NOMO-1 treated with DMSO at 0.1 percent for 48 hours (cell line): Measurements from ENCODE around the gene NPHS1.
"Not testable (repeated sequence)": the region's sequence is repeated elsewhere in the genome, so short reads cannot be mapped to it uniquely, and the experiment has no call there.

Experiments
- DNase-seq: peaks from one replicate; lab custom pipeline; 2025; ENCODE audit not compliant: unreplicated experiment; lab: John Stamatoyannopoulos, UW

The NPHS1 gene

GRCh38 chr19:35813043-35813890, 39.0 kb downstream of the NPHS1 start:
- no peak for DNase-seq

DNA sequence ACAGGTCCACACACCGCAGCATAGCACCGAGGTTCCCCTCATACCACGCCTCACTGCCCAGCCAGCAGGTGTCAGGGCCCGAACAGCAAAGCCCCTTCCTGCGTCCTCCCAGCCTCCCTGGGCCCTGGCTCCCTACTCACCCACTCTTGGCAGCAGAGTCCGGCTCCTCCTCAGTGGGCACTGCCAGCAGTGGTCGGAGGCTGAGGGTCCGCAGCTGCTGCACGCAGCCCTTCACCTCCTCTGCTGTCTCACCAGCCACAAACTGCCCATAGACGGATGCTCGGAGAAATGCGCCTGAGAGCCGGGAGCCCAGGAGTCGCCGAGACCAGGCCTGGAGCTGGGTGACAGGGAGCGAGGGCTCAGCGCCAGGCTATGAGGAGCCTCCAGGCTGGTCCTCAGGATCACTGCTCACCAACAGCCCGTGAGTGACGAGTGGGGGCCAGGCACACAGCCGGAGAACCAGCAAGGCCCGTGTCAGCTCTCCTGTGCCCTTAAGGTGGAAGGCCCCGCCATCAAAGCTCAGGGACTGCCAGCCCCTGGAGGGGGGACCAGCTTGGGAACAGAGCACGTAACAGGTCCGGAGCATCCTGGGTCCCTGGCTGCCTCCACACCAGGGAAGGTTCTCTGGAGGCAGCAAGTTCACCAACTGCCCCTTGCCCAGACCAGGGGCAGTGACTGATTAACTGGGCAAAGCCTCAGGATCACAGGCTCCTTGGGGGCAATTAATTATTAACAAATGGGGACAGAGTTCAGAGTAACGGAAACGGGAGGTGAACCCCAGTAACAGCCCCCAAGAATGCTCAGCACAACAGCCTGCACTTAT, 39.9 kb downstream of the NPHS1 start, which contains the start of gene PRODH2:
PRODH2 (minus strand) TSS at position 626 of the 823 bp plus-strand sequence; CDS start at position 586, 40 bp downstream.
- DNase-seq = no peak

DNA sequence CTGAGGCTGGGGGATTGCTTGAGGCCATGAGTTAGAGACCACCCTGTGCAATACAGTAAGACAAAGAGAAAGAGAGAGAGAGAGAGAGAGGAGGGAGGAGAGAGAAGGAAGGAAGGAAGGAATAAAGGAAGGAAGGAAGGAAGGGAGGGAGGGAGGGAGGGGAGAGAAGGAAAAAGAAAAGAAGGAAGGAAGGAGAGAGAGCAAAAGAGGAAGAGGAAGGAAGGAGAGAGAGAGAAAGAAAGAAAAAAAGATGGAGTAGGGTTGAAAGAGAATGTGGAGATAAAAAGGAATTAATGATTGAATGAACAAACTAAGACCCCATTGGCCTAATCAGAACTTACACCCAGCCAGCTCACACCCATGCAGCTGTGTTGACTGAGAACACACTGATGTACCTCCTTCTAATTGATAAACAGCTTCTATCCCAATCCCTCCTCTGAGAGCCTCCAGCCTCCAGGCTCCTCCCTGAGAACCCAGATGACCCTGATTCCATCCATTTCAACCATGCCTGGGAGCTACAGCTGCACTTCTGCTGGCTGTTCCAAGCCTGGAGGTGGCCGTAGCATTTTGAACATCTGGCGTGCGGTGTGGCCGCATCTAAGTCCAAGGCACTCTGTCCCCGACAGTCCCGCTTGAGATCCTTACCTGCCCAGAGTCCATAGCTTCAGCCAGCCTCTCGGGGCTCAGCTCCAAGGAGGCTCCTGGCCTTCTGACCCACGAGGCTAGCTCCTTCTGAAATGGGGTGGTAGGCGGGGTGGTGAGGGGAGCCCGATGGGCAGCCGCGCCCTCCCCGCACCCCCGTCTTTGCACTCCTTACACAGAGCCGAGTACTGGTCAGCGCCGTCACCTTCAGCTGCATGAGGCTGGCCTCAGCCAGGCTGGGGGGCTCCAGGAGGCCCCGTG, 40.7 kb downstream of the NPHS1 start:
- no peak for DNase-seq

DNA sequence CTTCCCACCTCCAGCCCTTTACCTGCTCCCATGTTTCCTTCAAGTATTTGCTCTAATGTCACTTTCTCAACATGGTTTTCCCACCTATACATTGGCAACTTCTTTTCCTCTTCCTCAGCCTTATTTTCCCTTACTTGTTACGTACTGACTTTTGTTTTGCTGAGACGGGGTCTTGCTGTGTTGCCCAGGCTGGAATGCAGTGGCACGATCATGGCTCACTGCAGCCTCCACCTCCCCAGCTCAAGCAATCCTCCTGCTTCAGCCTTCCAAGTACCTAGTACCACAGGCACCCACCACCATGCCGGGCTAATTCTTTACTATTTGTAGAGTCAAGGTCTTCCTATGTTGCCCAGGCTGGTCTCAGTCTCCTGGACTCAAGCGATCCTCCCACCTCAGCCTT, 44.7 kb downstream of the NPHS1 start:
- no peak for DNase-seq

DNA sequence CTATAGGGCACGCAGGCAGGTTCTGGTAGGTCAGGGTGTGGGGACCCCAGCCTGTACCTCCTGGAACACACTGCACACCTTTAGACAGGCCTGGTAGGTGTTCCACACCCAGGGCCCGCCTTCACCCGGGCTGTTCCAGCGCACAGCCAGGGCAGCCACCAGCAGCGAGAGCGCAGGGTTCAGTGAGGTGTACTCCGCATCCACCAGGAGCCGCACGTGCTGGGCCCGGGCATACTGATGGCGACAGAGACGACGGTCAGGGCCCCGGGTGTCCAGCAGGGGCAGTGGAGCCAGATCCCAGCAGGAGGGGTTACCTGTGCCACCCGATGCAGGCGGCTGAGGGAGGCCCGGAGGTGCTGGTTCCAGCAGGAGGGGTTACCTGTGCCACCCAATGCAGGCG, 45.7 kb downstream of the NPHS1 start:
- no peak for DNase-seq

DNA sequence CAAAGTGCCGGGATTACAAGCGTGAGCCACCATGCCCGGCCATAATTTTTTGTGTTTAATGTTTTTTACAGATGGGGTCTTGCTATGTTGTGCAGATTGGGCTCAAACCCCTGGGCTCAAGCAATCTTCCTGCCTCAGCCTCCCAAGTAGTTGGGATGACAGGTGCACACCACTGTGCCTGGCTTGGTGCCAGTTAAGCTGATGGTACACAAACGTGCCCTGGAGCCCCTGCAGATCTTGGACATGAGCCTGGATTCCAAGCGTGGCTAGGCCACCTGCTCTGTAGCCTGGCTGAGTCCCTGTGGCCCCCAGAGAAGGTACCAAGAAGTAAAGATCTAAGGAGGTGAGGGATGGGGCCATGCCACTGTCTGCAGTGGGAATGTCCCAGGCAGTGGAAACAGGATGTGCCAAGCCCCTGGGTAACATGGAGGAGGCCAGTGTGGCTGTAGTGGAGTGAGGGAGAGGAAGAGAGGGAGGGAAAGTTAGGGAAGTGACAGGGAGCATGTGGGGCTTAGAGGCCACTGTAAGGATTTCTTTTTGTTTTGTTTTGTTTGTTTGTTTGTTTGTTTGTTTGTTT, 46.7 kb downstream of the NPHS1 start:
- DNase-seq = no peak

DNA sequence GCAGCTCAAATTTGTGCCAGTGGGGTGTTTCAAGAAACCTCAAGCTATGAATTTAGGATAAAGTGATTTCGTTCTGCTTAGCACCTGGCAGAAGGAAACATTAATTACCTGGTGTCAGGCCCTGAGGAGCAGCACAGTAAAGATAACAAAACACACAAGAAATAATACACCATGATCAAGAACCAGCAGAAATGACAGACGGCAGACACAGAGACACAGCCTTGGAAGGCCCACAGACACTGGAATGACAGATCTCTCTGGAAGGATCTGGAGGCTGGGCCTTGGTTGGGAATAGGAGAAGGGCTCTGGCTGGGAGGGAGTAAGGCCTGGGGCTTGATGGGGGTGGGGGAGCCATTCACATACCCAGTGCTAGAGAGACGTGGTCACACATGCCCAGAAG, 50.5 kb downstream of the NPHS1 start:
- no peak for DNase-seq

DNA sequence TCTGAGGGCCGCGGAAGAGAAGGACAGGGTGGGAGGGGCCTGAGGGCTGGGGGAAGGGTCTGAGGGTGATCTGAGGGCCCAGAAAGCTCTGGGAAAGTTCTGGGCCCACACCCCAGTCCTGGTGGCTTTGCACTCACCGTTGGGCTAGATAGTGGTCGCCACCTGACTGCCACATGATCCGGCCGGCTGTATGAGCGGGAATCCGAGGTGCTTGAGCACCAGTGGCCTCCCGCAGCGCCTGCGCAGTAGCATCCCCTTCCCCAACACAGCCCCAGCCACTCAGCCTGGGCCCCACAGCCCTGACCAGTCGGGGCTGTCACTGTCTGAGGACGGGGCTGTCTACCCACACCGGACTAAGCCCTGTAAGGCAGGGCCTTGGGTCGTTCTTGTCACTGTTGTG, 54.6 kb downstream of the NPHS1 start:
- no peak for DNase-seq

GRCh38 chr19:35796645-35797542, 55.4 kb downstream of the NPHS1 start:
- no peak for DNase-seq

- DNase-seq = not testable (repeated sequence)
Measured at GRCh38 chr19:35795564-35795963, 56.7 kb downstream of the NPHS1 start.

DNA sequence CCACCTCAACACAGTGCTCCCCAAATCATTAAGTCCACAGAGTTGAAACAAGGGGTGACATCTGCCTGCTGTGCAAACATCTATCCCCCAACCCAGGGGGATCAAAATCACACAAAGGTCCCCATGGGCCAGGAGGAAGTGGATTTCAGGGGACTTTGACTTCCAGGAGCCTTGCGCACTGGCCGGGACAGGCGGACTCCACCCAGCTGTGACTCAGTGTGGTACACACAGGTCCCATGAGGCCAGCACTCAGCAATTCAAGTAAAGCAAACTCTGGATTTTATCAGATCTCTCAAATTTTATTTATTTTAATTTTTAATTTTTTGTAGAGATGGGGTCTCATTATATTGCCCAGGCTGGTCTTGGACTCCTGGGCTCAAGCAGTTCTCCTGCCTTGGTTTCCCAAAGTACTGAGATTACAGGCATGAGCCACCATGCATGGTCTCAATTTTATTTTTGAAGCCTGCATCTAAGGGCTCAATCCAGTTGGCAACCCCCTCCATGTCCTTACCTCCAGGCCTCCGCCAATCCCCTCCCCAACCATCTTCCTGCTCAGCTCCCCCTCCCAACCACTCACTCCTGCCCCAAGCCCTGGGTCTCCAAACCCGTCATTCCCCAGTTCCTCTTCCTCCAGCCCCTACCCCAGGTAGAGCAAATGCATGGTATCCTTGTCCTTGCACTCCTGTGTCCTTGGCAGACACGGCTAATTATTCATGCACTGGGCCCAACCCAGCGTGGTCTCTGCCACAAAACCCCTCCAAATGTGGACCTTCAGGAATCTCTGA, 58.7 kb downstream of the NPHS1 start:
- DNase-seq = no peak

DNA sequence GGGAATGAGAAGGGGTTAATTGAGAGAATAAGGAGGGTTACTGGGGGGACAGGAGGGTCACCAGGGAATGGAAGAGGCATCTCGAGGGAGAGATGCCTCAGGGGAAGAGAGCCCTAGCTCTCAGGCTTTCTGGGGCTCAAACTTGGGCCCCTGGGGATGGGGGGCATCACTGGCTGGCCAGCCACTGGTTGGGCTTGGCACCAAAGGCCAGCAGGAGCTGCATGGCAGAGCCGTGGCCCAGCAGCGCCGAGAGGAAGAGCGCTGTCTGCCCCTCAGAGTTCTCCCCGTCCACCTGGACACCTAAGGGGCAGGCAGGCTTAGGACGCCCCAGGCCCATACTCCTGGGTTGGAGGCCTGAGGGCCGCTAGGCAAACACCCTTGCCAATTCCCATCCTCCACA, 59.4 kb downstream of the NPHS1 start:
- no peak for DNase-seq

DNA sequence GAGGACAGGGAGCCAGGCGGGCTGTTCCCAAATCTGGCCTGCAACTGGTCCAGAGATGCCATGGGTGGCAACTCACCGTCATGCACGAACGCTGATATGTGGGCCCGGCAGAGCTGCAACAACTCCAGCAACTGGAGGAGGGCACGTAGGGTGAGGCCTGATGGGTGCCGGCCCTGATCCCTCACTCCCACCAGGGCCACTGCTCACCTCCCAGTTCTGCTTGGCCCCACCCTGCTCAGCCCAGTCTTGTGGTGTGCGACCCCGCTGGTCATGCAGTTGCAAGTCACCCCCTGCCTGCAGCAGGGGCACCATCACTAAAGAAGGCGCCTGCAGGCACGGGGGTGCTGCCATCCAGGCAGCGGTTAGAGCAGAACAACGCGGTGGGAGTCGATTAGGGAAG, 60.0 kb downstream of the NPHS1 start:
- no peak for DNase-seq

DNA sequence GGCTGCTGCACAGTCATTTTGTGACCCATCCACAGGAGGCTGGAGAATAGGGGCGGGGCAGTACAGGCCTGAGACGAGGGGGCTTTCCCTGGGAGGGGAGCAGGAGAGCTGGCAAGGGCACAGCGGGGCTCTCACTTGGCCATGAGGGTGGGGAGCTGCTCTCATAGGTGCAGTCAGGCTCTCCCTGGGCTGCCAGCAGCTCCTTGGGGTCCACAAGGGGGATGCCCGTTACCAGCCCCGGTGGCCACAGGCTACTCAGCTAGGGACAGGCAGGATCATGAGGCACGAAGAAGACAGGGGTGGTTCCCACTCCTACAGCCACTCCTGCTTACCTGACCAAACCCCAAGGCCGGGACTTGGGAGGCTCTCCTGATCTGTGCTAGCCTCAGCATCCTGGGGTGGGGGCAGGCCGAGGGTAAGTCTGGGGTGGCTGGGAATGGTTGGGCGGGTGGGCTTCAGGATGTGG, 60.5 kb downstream of the NPHS1 start:
- no peak for DNase-seq

DNA sequence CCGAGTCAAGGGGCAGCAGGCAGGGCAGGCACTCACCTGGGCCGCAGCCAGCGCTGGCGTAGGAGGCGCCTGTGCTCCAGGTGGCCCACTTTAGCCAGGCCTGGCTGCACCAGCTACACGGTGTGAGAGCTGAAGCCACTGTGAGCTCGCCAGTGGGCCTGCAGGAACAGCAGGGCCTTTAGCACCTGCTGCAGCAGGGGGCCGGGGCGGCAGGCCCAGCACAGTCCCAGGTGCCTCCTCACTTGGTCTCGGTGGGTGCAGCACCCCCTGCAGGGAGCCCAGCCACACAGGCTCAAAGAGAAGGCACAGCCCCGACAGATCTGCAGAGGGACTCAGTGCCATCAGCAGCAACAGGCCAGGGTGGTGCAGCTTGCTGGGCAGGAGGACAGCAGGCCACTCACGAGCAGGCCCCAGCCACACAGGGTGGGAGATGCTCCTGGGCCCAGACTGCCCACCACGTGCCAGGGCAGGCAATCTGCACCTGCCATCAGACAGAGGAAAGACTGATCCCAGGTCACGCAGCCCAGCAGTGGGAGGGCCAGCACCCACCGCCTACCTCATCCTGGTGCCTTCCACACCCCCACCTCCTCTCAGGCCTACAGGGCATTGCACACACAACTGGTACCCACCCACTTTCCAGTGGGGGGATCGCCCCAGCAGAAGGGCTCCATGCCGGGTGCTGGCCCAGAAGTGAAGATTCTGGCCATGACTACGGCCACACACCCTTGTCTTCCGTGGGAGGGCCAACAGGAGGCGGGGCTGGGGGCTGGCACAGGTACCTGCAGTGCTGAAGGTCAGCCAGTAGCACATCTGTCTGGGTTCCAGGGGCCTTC, 61.1 kb downstream of the NPHS1 start:
- no peak for DNase-seq

- no peak for DNase-seq
Measured at GRCh38 chr19:35789978-35790944, 62.0 kb downstream of the NPHS1 start.
